ENCODE measurements around the gene PRKG1. TPM values are rescaled to one million over a fixed set of nuclear protein-coding genes. Genes with fewer than 3 reads are reported as not detected.

Gene PRKG1
- total and polyA plus RNA-seq, 2 of the 4 experiments (the other 2 are of a cell fraction), result 3.5 to 18.3 TPM

DNA sequence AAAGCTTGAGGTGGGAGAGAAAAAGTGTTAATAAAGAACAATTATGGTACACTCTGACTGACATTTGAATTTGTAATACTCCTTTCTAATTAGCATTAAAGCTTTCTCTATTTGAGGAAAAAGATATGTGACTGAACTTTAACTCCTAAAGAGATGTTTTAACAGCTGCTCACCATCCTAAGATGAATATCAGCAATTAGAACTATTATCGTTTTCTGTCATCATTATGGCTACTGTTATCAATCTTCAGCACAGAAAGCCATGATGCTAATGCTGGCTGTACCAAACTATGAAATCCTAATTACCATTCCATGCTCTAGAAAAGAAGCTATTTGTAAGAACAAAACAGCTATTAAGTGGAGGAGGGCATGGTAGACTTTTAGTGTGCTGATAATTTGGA is 853.9 kb downstream of the PRKG1 start:
- in situ Hi-C loops (cut with MboI; ENCODE audit: low sequenced_read_pairs), result no loop called here
- no peaks in the 10 kb centered on the region; the same call in 1 of the 2 replicates for H3K9me1 ChIP-seq (ENCODE audit: insufficient read depth, low read length)
- H3K4me3 ChIP-seq (ENCODE audit: insufficient read depth, low read depth, low read length), result no peak overlapping the region
- no peak overlapping the region for H3K23ac ChIP-seq (ENCODE audit: low read depth, low read length)
- H2BK120ac ChIP-seq (ENCODE audit: low read depth, low read length), result no peak overlapping the region
- H3K27me3 ChIP-seq (ENCODE audit: control insufficient read depth, insufficient read depth, low read length), result no peaks in the 10 kb centered on the region
- H4K20me1 ChIP-seq (ENCODE audit: insufficient read depth, low read length), result no peaks in the 10 kb centered on the region
- CTCF ChIA-PET, result interaction anchor here (0.5 to 0.6 kb wide), 2 partner anchors 363 to 449 kb away, joined by 5 to 7 read pairs; no protein-coding TSS in a partner anchor
- H3K56ac ChIP-seq (ENCODE audit: extremely low read depth, insufficient read depth, low read length), result no peak overlapping the region
- TF ChIP-seq MAFK (IDR thresholded peaks at IDR 0.05; ENCODE audit: low read depth, low read length), result no peak
- TF ChIP-seq, protein P1, sequence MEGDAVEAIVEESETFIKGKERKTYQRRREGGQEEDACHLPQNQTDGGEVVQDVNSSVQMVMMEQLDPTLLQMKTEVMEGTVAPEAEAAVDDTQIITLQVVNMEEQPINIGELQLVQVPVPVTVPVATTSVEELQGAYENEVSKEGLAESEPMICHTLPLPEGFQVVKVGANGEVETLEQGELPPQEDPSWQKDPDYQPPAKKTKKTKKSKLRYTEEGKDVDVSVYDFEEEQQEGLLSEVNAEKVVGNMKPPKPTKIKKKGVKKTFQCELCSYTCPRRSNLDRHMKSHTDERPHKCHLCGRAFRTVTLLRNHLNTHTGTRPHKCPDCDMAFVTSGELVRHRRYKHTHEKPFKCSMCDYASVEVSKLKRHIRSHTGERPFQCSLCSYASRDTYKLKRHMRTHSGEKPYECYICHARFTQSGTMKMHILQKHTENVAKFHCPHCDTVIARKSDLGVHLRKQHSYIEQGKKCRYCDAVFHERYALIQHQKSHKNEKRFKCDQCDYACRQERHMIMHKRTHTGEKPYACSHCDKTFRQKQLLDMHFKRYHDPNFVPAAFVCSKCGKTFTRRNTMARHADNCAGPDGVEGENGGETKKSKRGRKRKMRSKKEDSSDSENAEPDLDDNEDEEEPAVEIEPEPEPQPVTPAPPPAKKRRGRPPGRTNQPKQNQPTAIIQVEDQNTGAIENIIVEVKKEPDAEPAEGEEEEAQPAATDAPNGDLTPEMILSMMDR (conservative IDR thresholded peaks at IDR 0.05; ENCODE audit: low read depth, low read length), result no peak
- TF ChIP-seq, protein P2, sequence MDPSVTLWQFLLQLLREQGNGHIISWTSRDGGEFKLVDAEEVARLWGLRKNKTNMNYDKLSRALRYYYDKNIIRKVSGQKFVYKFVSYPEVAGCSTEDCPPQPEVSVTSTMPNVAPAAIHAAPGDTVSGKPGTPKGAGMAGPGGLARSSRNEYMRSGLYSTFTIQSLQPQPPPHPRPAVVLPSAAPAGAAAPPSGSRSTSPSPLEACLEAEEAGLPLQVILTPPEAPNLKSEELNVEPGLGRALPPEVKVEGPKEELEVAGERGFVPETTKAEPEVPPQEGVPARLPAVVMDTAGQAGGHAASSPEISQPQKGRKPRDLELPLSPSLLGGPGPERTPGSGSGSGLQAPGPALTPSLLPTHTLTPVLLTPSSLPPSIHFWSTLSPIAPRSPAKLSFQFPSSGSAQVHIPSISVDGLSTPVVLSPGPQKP (IDR thresholded peaks at IDR 0.05; ENCODE audit: borderline replicate concordance, low read depth, low read length), result no peak
- TF ChIP-seq MXI1 (IDR thresholded peaks at IDR 0.05; ENCODE audit: borderline replicate concordance, low read depth, low read length), result no peak
- TF ChIP-seq CEBPB (IDR thresholded peaks at IDR 0.05; ENCODE audit: low read depth, low read length), result no peak
- no peak for TF ChIP-seq NFE2L2 (IDR thresholded peaks at IDR 0.05; ENCODE audit: low read depth, low read length)
- TF ChIP-seq POLR2A (IDR thresholded peaks at IDR 0.05; ENCODE audit: low read depth, low read length), result no peak
- TF ChIP-seq RFX5 (IDR thresholded peaks at IDR 0.05; ENCODE audit: low read depth, low read length), result no peak
- no peak for TF ChIP-seq RCOR1 (IDR thresholded peaks at IDR 0.05; ENCODE audit: insufficient replicate concordance, low read length)
- TF ChIP-seq FOS (IDR thresholded peaks at IDR 0.05; ENCODE audit: low read depth, low read length), result no peak
- no peak for TF ChIP-seq BHLHE40 (IDR thresholded peaks at IDR 0.05; ENCODE audit: low read depth, low read length)
- TF ChIP-seq, protein P3, sequence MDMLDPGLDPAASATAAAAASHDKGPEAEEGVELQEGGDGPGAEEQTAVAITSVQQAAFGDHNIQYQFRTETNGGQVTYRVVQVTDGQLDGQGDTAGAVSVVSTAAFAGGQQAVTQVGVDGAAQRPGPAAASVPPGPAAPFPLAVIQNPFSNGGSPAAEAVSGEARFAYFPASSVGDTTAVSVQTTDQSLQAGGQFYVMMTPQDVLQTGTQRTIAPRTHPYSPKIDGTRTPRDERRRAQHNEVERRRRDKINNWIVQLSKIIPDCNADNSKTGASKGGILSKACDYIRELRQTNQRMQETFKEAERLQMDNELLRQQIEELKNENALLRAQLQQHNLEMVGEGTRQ (IDR thresholded peaks at IDR 0.05; ENCODE audit: low read depth, low read length), result no peak
- TF ChIP-seq SMC3 (IDR thresholded peaks at IDR 0.05; ENCODE audit: low read depth, low read length), result no peak
- no peak for TF ChIP-seq RAD21 (IDR thresholded peaks at IDR 0.05; ENCODE audit: low read length)
- no peak overlapping the region for H3K18ac ChIP-seq (ENCODE audit: low read depth, low read length)
- H3K9ac ChIP-seq (ENCODE audit: low read depth, low read length), result no peak overlapping the region
- no TSS peak for BruUV-seq (replicated peaks)
- H3K36me3 ChIP-seq (ENCODE audit: control insufficient read depth, insufficient read depth, low read length), result no peaks in the 10 kb centered on the region
- no peak for DNase-seq
- WGBS, 2 experiments (ENCODE audit: extremely low coverage in 2 of 2, insufficient read length in 1 of 2), result no CpG with 5 or more reads among the region's 1 CpG
- H2BK20ac ChIP-seq (ENCODE audit: low read depth, low read length), result no peak overlapping the region
- no peak overlapping the region for H3K27ac ChIP-seq (ENCODE audit: insufficient read depth, low read length)
- H3K4ac ChIP-seq (ENCODE audit: low read depth, low read length), result no peak overlapping the region
- H4K91ac ChIP-seq (ENCODE audit: insufficient read depth, low read depth, low read length), result no peak overlapping the region
- H2BK5ac ChIP-seq (ENCODE audit: low read depth, low read length, poor library complexity, severe bottlenecking), result no peak overlapping the region
- H2AK9ac ChIP-seq (replicated peaks; ENCODE audit: low read depth, low read length, poor library complexity), result no peak overlapping the region
- no peak overlapping the region for H2AK5ac ChIP-seq (ENCODE audit: low read depth, low read length)
- H3K4me1 ChIP-seq (ENCODE audit: control insufficient read depth, insufficient read depth, low read length), result no peaks in the 10 kb centered on the region
- no peaks in the 10 kb centered on the region for H3K9me3 ChIP-seq (ENCODE audit: control insufficient read depth, insufficient read depth, low read length)
- dilution Hi-C loops (cut with HindIII; ENCODE audit: low sequenced_read_pairs, unreplicated experiment), result no loop called here
- intact Hi-C loops (cut with micrococcal nuclease), result no loop called here
- no peak overlapping the region for H4K8ac ChIP-seq (ENCODE audit: low read depth in 2 of 2, low read length in 2 of 2)
- H2AFZ ChIP-seq (replicated peaks; ENCODE audit: low read length, poor library complexity), result no peak overlapping the region
- no peak overlapping the region for H3K4me2 ChIP-seq (ENCODE audit: low read depth, low read length)
- POLR2A ChIA-PET (ENCODE audit: unreplicated experiment), result no interaction called here
- H3K14ac ChIP-seq (replicated peaks; ENCODE audit: low read depth, low read length), result no peak overlapping the region
- no peaks in the 10 kb centered on the region for H3K79me1 ChIP-seq (ENCODE audit: low read depth in 1 of 2, low read length in 2 of 2)
- H4K5ac ChIP-seq (ENCODE audit: low read depth, low read length), result no peak overlapping the region
- ATAC-seq (ENCODE audit: low read depth), result no peak
- no peak overlapping the region for H2BK15ac ChIP-seq (ENCODE audit: low read depth, low read length)
